ENCODE data around the gene RGS14. TPM values are rescaled to one million over a fixed set of nuclear protein-coding genes. Genes with fewer than 3 reads are reported as not detected.
"Not testable (repeated sequence)": the region's sequence is repeated elsewhere in the genome, so short reads cannot be mapped to it uniquely, and the experiment has no call there.

Gene RGS14
- total and polyA plus RNA-seq, 2 donors (not counting 3 experiments of a cell fraction or from before 2014, with no cell fraction given), result 4.3 to 7.3 TPM

DNA sequence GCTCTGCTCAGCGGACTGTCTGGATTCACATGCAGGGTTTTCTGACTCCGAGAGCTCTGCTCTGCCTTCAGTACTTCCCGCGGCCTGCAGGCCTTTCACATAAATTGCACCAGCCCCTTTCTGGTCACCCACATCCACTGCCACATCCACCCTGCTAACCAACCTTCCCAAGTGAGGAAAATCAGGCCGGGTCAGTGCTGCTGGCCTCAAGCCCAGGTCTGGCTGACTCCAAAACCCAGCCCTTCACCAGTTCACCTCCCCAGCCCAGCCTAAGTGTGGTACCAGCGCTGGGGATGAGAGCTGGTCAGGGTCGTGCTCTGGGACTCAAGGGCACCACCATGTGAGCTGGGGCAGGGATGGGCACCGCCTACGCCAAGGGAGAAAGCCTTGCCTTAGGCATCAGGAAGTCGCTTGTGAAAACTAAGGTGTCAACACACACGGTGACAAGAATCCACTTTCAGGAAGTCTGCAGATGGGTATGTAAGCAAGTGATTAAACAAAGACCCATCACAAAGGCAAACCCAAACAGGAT lies 18.6 kb upstream of the RGS14 start:
- FAIRE-seq, result peak; percentile 44
- TF ChIP-seq MYC (IDR thresholded peaks at IDR 0.05; ENCODE audit: low read depth, low read length) (no peak), JUN (IDR thresholded peaks at IDR 0.05; ENCODE audit: borderline replicate concordance, insufficient read depth, insufficient read length, low read depth) (no peak), POLR2AphosphoS5 (IDR thresholded peaks at IDR 0.05; ENCODE audit: insufficient read depth, low read depth, low read length) (no peak), POLR2A (IDR thresholded peaks at IDR 0.05; ENCODE audit: low read depth, low read length) (no peak), EZH2 (IDR thresholded peaks at IDR 0.05; ENCODE audit: borderline replicate concordance, low read depth, low read length, severe bottlenecking) (no peak), GATA2 (IDR thresholded peaks at IDR 0.05; ENCODE audit: insufficient read depth, insufficient read length, low read depth, low read length) (no peak)
- TF ChIP-seq, protein P1, sequence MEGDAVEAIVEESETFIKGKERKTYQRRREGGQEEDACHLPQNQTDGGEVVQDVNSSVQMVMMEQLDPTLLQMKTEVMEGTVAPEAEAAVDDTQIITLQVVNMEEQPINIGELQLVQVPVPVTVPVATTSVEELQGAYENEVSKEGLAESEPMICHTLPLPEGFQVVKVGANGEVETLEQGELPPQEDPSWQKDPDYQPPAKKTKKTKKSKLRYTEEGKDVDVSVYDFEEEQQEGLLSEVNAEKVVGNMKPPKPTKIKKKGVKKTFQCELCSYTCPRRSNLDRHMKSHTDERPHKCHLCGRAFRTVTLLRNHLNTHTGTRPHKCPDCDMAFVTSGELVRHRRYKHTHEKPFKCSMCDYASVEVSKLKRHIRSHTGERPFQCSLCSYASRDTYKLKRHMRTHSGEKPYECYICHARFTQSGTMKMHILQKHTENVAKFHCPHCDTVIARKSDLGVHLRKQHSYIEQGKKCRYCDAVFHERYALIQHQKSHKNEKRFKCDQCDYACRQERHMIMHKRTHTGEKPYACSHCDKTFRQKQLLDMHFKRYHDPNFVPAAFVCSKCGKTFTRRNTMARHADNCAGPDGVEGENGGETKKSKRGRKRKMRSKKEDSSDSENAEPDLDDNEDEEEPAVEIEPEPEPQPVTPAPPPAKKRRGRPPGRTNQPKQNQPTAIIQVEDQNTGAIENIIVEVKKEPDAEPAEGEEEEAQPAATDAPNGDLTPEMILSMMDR (IDR thresholded peaks at IDR 0.05; ENCODE audit: extremely low read depth in 1 of 2, insufficient read depth in 1 of 2, low read depth in 1 of 2, low read length in 2 of 2), result no peak
- TF ChIP-seq, protein P2, sequence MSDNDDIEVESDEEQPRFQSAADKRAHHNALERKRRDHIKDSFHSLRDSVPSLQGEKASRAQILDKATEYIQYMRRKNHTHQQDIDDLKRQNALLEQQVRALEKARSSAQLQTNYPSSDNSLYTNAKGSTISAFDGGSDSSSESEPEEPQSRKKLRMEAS (IDR thresholded peaks at IDR 0.05; ENCODE audit: insufficient read depth, insufficient read length), result no peak
- ChIA-PET POLR2A (no interaction called here), CTCF (interaction anchor here (1.0 kb wide), 1 partner anchor 29 kb away, joined by 4 read pairs; no protein-coding TSS in a partner anchor)
- intact Hi-C loops (cut with micrococcal nuclease) (no loop called here), dilution Hi-C loops (cut with MboI; ENCODE audit: extremely low pct_ligation_motif_present, low sequenced_read_pairs) (no loop called here)
- DNase-seq (ENCODE audit: low read depth, low spot score), result no peak
- H2AFZ ChIP-seq (ENCODE audit: low read depth, low read length), result no peak overlapping the region
- H3K9ac ChIP-seq (replicated peaks; ENCODE audit: extremely low read depth, insufficient read depth, low read length), result no peak overlapping the region
- H3K27ac ChIP-seq (ENCODE audit: insufficient read depth, low read depth, low read length), result no peak overlapping the region
- H3K27me3 ChIP-seq (ENCODE audit: control insufficient read depth in 2 of 2, insufficient read depth in 2 of 2, low read length in 2 of 2), result no peaks in the 10 kb centered on the region
- peaks cover 6 to 50% of the 10 kb centered on the region in 2 experiments for H3K36me3 ChIP-seq (ENCODE audit: control insufficient read depth in 2 of 2, extremely low read depth in 1 of 2, insufficient read depth in 2 of 2, low read length in 2 of 2)
- peaks cover 3% of the 10 kb centered on the region for H4K20me1 ChIP-seq (replicated peaks; ENCODE audit: control insufficient read depth, extremely low read depth, insufficient read depth, low read length)
- H3K9me1 ChIP-seq (replicated peaks; ENCODE audit: control insufficient read depth, extremely low read depth, insufficient read depth, low read length), result no peaks in the 10 kb centered on the region
- no peak overlapping the region for H3K4me3 ChIP-seq (replicated peaks in 1 of 3; ENCODE audit: insufficient read depth in 1 of 3, low read depth in 1 of 3, low read length in 3 of 3)
- no peaks in the 10 kb centered on the region for H3K4me1 ChIP-seq (ENCODE audit: control insufficient read depth, extremely low read depth, insufficient read depth, low read length)
- H3K4me2 ChIP-seq (ENCODE audit: insufficient read depth, low read length), result no peak overlapping the region
- peaks cover 26% of the 10 kb centered on the region for H3K79me2 ChIP-seq (ENCODE audit: control insufficient read depth, insufficient read depth, low read length)
- no peaks in the 10 kb centered on the region for H3K9me3 ChIP-seq (replicated peaks; ENCODE audit: control insufficient read depth, insufficient read depth, low read length)
- no TSS peak for BruUV-seq (replicated peaks)

DNA sequence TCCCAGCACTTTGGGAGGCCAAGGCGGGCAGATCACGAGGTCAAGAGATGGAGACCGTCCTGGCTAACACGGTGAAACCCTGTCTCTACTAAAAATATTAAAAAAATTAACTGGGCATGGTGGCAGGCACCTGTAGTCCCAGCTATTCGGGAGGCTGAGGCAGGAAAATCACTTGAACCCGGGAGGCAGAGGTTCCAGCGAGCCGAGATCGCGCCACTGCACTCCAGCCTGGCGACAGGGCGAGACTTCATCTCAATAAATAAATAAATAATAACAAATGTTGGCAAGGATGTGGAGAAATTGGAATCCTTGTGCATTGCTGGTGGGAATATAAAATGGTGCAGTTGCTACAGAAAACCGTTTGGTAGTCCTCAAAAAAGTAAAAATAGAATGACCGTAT lies 14.7 kb upstream of the RGS14 start:
- Histone ChIP-seq H3K79me2 (ENCODE audit: control insufficient read depth, insufficient read depth, low read length) (peaks cover 51% of the 10 kb centered on the region), H3K36me3 (ENCODE audit: control insufficient read depth in 2 of 2, extremely low read depth in 1 of 2, insufficient read depth in 2 of 2, low read length in 2 of 2) (peaks cover 8 to 21% of the 10 kb centered on the region in 2 experiments)
- H2AFZ ChIP-seq (ENCODE audit: low read depth, low read length); H3K27me3 ChIP-seq (ENCODE audit: control insufficient read depth in 2 of 2, insufficient read depth in 2 of 2, low read length in 2 of 2); H4K20me1 ChIP-seq (replicated peaks; ENCODE audit: control insufficient read depth, extremely low read depth, insufficient read depth, low read length); POLR2A ChIA-PET; intact Hi-C loops (cut with micrococcal nuclease); DNase-seq (ENCODE audit: low read depth, low spot score); H3K4me1 ChIP-seq (ENCODE audit: control insufficient read depth, extremely low read depth, insufficient read depth, low read length); H3K4me3 ChIP-seq (replicated peaks in 1 of 3; ENCODE audit: insufficient read depth in 1 of 3, low read depth in 1 of 3, low read length in 3 of 3); dilution Hi-C loops (cut with MboI; ENCODE audit: extremely low pct_ligation_motif_present, low sequenced_read_pairs); H3K9me3 ChIP-seq (replicated peaks; ENCODE audit: control insufficient read depth, insufficient read depth, low read length); H3K9ac ChIP-seq (replicated peaks; ENCODE audit: extremely low read depth, insufficient read depth, low read length); BruUV-seq (replicated peaks); H3K9me1 ChIP-seq (replicated peaks; ENCODE audit: control insufficient read depth, extremely low read depth, insufficient read depth, low read length); H3K27ac ChIP-seq (ENCODE audit: insufficient read depth, low read depth, low read length); H3K4me2 ChIP-seq (ENCODE audit: insufficient read depth, low read length); FAIRE-seq: not testable (repeated sequence)
- CTCF ChIA-PET, result interaction anchor here (1.1 kb wide), 1 partner anchor 28 kb away, joined by 3 read pairs; no protein-coding TSS in a partner anchor
